Uterus (tissue), 2 donors: Measurements from ENCODE around the gene RET.

ENCODE experiments used
- CTCF ChIP-seq, 4 experiments: fragments of 200-600 bp in 2 of 4; fragments of 450-650 bp in 2 of 4; sonication (generic) in 2 of 4; IDR thresholded peaks; one replicate each; pipeline ENCODE4 v1.5.1; 2016 to 2019; ENCODE audit warnings: antibody characterized with exemption in 4 of 4, mild to moderate bottlenecking in 2 of 4, moderate library complexity in 1 of 4
- POLR2A ChIP-seq, 2 donors: fragments of 450-650 bp; IDR thresholded peaks; one replicate each; pipeline ENCODE4 v1.6.1; 2016; ENCODE audit warnings: antibody characterized with exemption in 2 of 2, mild to moderate bottlenecking in 1 of 2, moderate library complexity in 1 of 2

GRCh38 chr10:43067391-43068135 is 9.3 kb upstream of the RET start:
- no peak for TF ChIP-seq CTCF (IDR thresholded peaks at IDR 0.05)
- TF ChIP-seq POLR2A (IDR thresholded peaks at IDR 0.05), result no peak
